Coronary artery (tissue), 2 donors: ENCODE measurements around the gene SIPA1L2.

Source experiments
- DNase-seq: peaks from one replicate; pipeline ENCODE4 v3.0.0-alpha.2; 2017; ENCODE audit warnings: low spot score
- H3K27ac ChIP-seq, 2 donors: fragments of 200-600 bp; sonication (generic); one replicate each; pipeline ENCODE4 v1.5.1; 2016 to 2019
- H3K4me3 ChIP-seq: fragments of 200-600 bp; sonication (generic); 2 replicates; pipeline ENCODE4 v1.5.1; 2016; ENCODE audit warnings: mild to moderate bottlenecking, moderate library complexity
- TF ChIP-seq, protein P1 (sequence below): fragments of 200-600 bp; sonication (generic); IDR thresholded peaks from one replicate; pipeline ENCODE4 v1.5.1; 2019; ENCODE audit warnings: antibody characterized with exemption

Gene SIPA1L2

DNA sequence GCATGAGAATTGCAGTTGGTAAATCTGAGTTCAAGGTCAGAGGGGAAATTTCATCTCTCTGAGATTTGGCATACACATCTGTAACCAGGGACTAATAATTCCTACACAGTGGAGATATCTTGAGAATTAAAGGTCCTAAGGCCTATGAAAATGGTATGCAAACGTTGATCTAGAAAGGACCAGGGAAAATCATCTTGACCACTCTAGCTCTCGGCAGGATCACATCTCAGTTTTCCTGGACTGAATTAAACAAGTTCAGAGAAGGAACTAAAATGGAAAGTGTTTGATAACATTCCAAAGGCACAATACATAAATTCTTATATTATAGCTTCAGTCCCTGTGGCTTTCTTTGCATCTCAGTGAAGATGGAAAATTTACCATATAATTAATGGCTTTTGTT, 28.5 kb upstream of the SIPA1L2 start:
- Histone ChIP-seq H3K4me3 (no peak overlapping the region), H3K27ac (no peak overlapping the region)
- TF ChIP-seq, protein P1, sequence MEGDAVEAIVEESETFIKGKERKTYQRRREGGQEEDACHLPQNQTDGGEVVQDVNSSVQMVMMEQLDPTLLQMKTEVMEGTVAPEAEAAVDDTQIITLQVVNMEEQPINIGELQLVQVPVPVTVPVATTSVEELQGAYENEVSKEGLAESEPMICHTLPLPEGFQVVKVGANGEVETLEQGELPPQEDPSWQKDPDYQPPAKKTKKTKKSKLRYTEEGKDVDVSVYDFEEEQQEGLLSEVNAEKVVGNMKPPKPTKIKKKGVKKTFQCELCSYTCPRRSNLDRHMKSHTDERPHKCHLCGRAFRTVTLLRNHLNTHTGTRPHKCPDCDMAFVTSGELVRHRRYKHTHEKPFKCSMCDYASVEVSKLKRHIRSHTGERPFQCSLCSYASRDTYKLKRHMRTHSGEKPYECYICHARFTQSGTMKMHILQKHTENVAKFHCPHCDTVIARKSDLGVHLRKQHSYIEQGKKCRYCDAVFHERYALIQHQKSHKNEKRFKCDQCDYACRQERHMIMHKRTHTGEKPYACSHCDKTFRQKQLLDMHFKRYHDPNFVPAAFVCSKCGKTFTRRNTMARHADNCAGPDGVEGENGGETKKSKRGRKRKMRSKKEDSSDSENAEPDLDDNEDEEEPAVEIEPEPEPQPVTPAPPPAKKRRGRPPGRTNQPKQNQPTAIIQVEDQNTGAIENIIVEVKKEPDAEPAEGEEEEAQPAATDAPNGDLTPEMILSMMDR, result no peak
- DNase-seq, result no peak

DNA sequence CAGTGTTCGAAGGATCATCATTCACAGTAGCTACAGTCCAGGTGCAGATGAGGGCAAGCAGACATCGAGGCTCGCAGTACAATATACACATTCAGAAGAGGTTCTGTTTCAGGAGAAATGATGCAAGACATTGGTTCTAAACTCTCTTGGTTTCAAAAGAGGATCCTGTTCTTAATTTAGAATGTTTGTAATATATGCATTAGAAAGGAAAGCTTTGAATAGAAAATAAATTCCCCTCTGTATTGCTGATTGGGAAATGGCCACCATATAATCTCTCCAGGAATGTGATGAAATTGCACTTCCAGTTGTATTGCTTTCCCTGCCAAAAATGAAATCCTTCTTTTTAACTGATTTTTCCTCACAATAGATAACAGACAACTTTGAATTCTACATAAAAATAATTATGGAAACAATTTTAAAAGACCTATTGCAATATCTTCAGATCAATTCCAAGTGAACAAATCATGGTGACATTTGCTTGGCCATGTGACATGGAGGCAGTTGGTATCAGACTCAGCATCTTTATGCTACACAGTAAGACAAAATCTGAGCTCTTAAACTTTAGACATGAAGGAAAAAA, 27.6 kb upstream of the SIPA1L2 start:
- Histone ChIP-seq H3K27ac (no peak overlapping the region), H3K4me3 (no peak overlapping the region)
- TF ChIP-seq, protein P1, result no peak
- no peak for DNase-seq

DNA sequence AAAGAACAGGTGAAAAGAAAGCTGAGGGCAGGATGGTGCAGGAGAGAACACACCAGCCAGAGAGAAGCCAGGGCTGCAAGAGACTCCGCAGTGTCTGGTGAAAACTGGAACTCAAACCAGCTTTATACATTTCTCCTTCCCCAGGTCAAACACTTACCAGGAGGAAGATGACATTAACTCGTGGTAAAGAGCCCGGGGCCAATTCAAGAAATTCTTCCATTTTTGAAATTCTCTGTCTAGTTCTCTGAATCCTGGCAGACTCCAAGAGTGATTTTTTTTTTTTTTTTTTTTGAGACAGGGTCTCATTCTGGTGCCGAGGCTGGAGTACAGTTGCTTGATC, 25.8 kb upstream of the SIPA1L2 start:
- DNase-seq, result no peak
- no peak overlapping the region for H3K4me3 ChIP-seq
- H3K27ac ChIP-seq, result no peak overlapping the region
- TF ChIP-seq, protein P1, result no peak

DNA sequence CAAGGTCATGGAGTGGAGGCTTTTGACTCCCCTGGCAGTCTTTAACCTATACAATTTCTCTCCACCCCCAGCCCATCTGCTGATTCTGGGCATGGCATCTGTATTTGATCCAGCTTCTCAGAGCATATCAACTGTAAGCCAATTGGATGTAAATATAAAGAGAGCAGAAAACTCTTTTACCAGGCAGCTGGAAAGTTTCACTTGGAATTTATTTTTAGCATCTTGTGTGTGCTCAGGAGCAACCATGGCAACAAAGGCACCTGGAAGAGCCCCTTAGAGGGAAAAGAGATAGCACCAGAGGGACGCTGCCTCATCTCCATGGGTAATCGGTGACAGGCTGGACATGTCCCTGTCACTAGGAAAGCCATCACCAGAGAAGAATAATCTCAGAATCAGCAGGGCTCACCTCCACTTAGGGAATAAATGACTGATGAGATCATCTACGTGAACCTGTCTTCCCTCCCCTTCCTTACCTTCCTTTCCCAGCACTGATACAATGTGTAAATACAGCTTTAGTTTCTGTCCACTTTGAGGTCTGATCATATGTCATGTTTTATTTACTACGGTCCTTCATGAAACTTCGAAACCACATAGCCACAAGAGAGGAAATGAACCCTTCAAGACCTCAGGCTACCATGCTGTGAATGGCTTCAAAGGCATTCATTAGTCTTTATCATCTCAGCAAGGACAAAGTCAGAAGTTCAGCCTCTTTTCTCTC, 25.3 kb upstream of the SIPA1L2 start:
- no peak for DNase-seq
- TF ChIP-seq, protein P1, result no peak
- H3K27ac ChIP-seq, result no peak overlapping the region

DNA sequence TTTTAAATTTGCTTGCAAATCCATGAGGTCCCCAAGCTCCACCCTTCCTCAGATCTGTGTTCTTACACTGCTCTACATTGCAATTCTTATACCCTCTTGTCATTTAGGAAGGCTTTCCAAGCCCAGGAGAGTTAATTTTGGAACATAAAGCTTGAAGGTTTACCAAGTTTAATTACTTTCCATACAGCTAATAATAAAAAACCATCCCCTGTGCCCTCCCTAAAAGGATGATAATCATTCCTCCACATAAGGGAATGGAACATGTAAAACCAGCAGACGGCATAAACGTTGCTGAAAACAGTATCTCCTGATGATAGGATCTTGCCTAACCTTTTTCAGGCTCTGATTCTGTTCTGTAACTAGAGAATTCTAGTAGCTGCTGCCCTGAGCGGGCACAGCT, 23.9 kb upstream of the SIPA1L2 start:
- no peak for DNase-seq
- H3K27ac ChIP-seq, result no peak overlapping the region
- H3K4me3 ChIP-seq, result no peak overlapping the region
- TF ChIP-seq, protein P1, result no peak

More for the DNA sequence above, 25.3 kb upstream of the SIPA1L2 start:
- no peak overlapping the region for H3K4me3 ChIP-seq

DNA sequence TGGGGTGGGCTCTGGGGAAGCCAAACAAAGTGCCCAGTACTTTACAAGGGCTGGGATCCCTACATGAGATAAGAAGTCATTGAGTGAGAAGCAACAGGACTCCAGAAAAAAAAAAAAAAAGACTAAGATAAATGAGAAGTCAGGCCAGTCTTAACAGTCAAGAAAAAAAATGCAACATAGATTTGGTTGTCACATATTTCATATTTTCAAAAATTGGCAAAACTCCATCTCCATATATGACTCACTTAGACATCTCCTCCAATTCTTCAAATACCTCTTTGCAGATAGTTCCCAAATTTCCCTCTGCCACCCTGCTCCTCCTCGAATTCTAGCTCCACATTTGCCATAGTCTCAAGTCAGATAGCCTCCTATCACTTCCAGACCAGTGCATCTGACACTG, 20.9 kb upstream of the SIPA1L2 start:
- no peak for DNase-seq
- Histone ChIP-seq H3K4me3 (no peak overlapping the region), H3K27ac (no peak overlapping the region)
- TF ChIP-seq, protein P1, result no peak

DNA sequence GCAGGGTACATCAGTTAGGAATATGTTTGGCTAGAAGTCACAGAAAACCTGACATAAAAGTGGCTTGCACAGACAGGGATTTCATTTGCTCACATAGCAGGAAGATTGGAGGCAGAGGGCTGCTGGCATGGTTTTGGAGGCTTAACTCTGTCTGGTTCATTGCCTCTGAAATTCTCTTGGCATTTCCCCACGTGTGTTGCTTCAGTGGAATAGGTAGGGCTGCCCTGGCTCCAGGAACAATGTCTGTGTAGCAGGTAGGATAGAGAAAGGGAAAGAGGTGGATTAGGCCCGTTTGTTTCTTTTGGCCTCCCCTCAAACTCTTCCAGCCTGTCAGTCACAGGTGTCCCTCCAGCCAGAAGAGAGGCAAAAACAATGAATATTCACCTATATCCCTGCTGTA, 20.5 kb upstream of the SIPA1L2 start:
- no peak overlapping the region for H3K4me3 ChIP-seq
- H3K27ac ChIP-seq, result no peak overlapping the region
- TF ChIP-seq, protein P1, result no peak
- DNase-seq, result no peak
